Smooth muscle cell of the coronary artery (primary cell): ENCODE data around the gene UNC13C. TPM values are rescaled to one million over a fixed set of nuclear protein-coding genes. Genes with fewer than 3 reads are reported as not detected.

Experiments
- total RNA-seq: library from RNA; depleted of rRNA; stranded (reverse); fragments of >200 nt; gene quantifications from 2 replicates; pipeline ENCODE4 v1.2.3, GENCODE V29; 2014; ENCODE audit warnings: low replicate concordance

The UNC13C gene
- not detected in 2 replicates for total RNA-seq

GRCh38 chr15:53978253-53978906 is at the start of gene UNC13C:
Gene UNC13C, plus strand, starts transcription at chr15:53978441. Its CDS starts 34,463 bp downstream, at chr15:54012904.

Other genes starting within 250 kb of the UNC13C start
- not detected in 2 replicates for gene WDR72, start 218.8 kb upstream of the UNC13C start, total RNA-seq